H9 (cell line): Measurements from ENCODE around the gene CDK12. TPM values are rescaled to one million over a fixed set of nuclear protein-coding genes. Genes with fewer than 3 reads are reported as not detected.

ENCODE experiments used
- DNase-seq: peaks from one replicate; pipeline ENCODE4 v3.0.0-alpha.2; 2017
- H2AFZ ChIP-seq: one replicate; pipeline ENCODE4 v1.6.1; 2013; ENCODE audit warnings: mild to moderate bottlenecking, low read length, control low read depth, moderate library complexity
- H2AK5ac ChIP-seq: 2 replicates; pipeline ENCODE4 v1.6.1; 2013; ENCODE audit warnings: low read length, control low read depth, mixed read lengths; ENCODE audit not compliant: insufficient read length
- H2BK120ac ChIP-seq: one replicate; pipeline ENCODE4 v1.6.1; 2013; ENCODE audit warnings: low read depth, mild to moderate bottlenecking, low read length, control low read depth, inconsistent platforms; ENCODE audit not compliant: poor library complexity, severe bottlenecking
- H2BK12ac ChIP-seq: 2 replicates; pipeline ENCODE4 v1.6.1; 2013; ENCODE audit warnings: low read length, control low read depth, mixed read lengths, low read depth; ENCODE audit not compliant: insufficient read length
- H2BK15ac ChIP-seq: 2 replicates; pipeline ENCODE4 v1.6.1; 2013; ENCODE audit warnings: low read depth, low read length, control low read depth
- H2BK20ac ChIP-seq: one replicate; pipeline ENCODE4 v1.6.1; 2013; ENCODE audit warnings: low read depth, mild to moderate bottlenecking, low read length, control low read depth, inconsistent platforms; ENCODE audit not compliant: poor library complexity, severe bottlenecking
- H2BK5ac ChIP-seq: 2 replicates; pipeline ENCODE4 v1.6.1; 2013; ENCODE audit warnings: low read length, control low read depth, mixed read lengths; ENCODE audit not compliant: insufficient read length
- H3K14ac ChIP-seq: 2 replicates; pipeline ENCODE4 v1.6.1; 2013; ENCODE audit warnings: low read length, control low read depth; ENCODE audit not compliant: insufficient read depth
- H3K18ac ChIP-seq: 2 replicates; pipeline ENCODE4 v1.6.1; 2013; ENCODE audit warnings: low read depth, mild to moderate bottlenecking, mixed read lengths, low read length, control low read depth; ENCODE audit not compliant: insufficient read length
- H3K23ac ChIP-seq: 2 replicates; pipeline ENCODE4 v1.6.1; 2013; ENCODE audit warnings: low read length, control low read depth, mixed read lengths, low read depth; ENCODE audit not compliant: insufficient read length
- H3K23me2 ChIP-seq: 2 replicates; pipeline ENCODE4 v1.6.1; 2013; ENCODE audit warnings: low read depth, mild to moderate bottlenecking, mixed read lengths, low read length, control low read depth; ENCODE audit not compliant: insufficient read length, poor library complexity, severe bottlenecking
- H3K27ac ChIP-seq: 2 replicates; pipeline ENCODE4 v1.5.1; 2013; ENCODE audit warnings: low read length, control low read depth, mixed read lengths, low read depth; ENCODE audit not compliant: insufficient read length
- H3K27me3 ChIP-seq: 2 replicates; pipeline ENCODE4 v1.6.1; 2013; ENCODE audit warnings: low read length, control low read depth, inconsistent platforms; ENCODE audit not compliant: insufficient read depth
- H3K4ac ChIP-seq: 2 replicates; pipeline ENCODE4 v1.6.1; 2013; ENCODE audit warnings: low read depth, mild to moderate bottlenecking, control low read depth, inconsistent platforms, low read length, moderate library complexity
- H3K4me1 ChIP-seq: 2 replicates; pipeline ENCODE4 v1.6.1; 2013; ENCODE audit warnings: low read length, control low read depth, inconsistent platforms; ENCODE audit not compliant: insufficient read depth
- H3K4me2 ChIP-seq: 2 replicates; pipeline ENCODE4 v1.6.1; 2013; ENCODE audit warnings: low read length, control low read depth, mixed read lengths; ENCODE audit not compliant: insufficient read length, insufficient read depth
- H3K56ac ChIP-seq: 2 replicates; pipeline ENCODE4 v1.6.1; 2013; ENCODE audit warnings: low read depth, mild to moderate bottlenecking, mixed read lengths, low read length, control low read depth; ENCODE audit not compliant: insufficient read length
- H3K79me1 ChIP-seq: 2 replicates; pipeline ENCODE4 v1.6.1; 2013; ENCODE audit warnings: low read depth, mild to moderate bottlenecking, moderate library complexity, low read length, control low read depth, inconsistent platforms; ENCODE audit not compliant: insufficient read depth, poor library complexity, severe bottlenecking
- H3K79me2 ChIP-seq: 2 replicates; pipeline ENCODE4 v1.6.1; 2013; ENCODE audit warnings: low read length, control low read depth, inconsistent platforms; ENCODE audit not compliant: insufficient read depth
- H3K9ac ChIP-seq: 2 replicates; pipeline ENCODE4 v1.6.1; 2013; ENCODE audit warnings: low read length, control low read depth, mixed read lengths; ENCODE audit not compliant: insufficient read length; ENCODE audit errors: extremely low read depth
- H3K9me3 ChIP-seq: one replicate; pipeline ENCODE4 v1.6.1; 2013; ENCODE audit warnings: low read depth, low read length, inconsistent platforms; ENCODE audit not compliant: control insufficient read depth
- H3T11ph ChIP-seq: one replicate; pipeline ENCODE4 v1.6.1; 2013; ENCODE audit warnings: mild to moderate bottlenecking, low read length, control low read depth, inconsistent platforms
- H4K20me1 ChIP-seq: one replicate; pipeline ENCODE4 v1.6.1; 2013; ENCODE audit not compliant: control insufficient read depth, insufficient read length, insufficient read depth
- H4K5ac ChIP-seq: 2 replicates; pipeline ENCODE4 v1.6.1; 2013; ENCODE audit warnings: low read depth, mild to moderate bottlenecking, mixed read lengths, low read length, control low read depth; ENCODE audit not compliant: insufficient read length
- H4K8ac ChIP-seq: replicated peaks from 2 replicates; pipeline ENCODE4 v1.6.1; 2013; ENCODE audit warnings: low read length, control low read depth, mixed read lengths, low read depth; ENCODE audit not compliant: insufficient read length
- H4K91ac ChIP-seq: 2 replicates; pipeline ENCODE4 v1.6.1; 2013; ENCODE audit warnings: low read depth, mild to moderate bottlenecking, moderate library complexity, mixed read lengths, low read length, control low read depth; ENCODE audit not compliant: insufficient read length
- H3K27ac Mint-ChIP-seq, 3 experiments: 2 replicates in 2 of 3; 3 replicates in 1 of 3; pipeline ENCODE4 v1.8.0; 2020 to 2021; ENCODE audit warnings: mixed read lengths in 3 of 3, mild to moderate bottlenecking in 1 of 3, moderate library complexity in 1 of 3
- H3K27me3 Mint-ChIP-seq: 2 replicates; pipeline ENCODE4 v1.8.0; 2021; ENCODE audit warnings: low read depth, mild to moderate bottlenecking, moderate library complexity, mixed read lengths
- H3K36me3 Mint-ChIP-seq, 3 experiments: 2 replicates in 2 of 3; 3 replicates in 1 of 3; pipeline ENCODE4 v1.8.0; 2020 to 2021; ENCODE audit warnings: low read depth in 3 of 3, mixed read lengths in 3 of 3; ENCODE audit not compliant: insufficient read depth in 1 of 3
- H3K4me1 Mint-ChIP-seq, 2 experiments: 2 replicates each; pipeline ENCODE4 v1.8.0; 2020; ENCODE audit warnings: mixed read lengths in 2 of 2
- H3K4me3 Mint-ChIP-seq, 2 experiments: 2 replicates in 1 of 2; 3 replicates in 1 of 2; pipeline ENCODE4 v1.8.0; 2020 to 2021; ENCODE audit warnings: mild to moderate bottlenecking in 2 of 2, mixed read lengths in 2 of 2, moderate library complexity in 1 of 2
- H3K9me3 Mint-ChIP-seq, 2 experiments: 2 replicates in 1 of 2; 3 replicates in 1 of 2; pipeline ENCODE4 v1.8.0; 2020; ENCODE audit warnings: mild to moderate bottlenecking in 2 of 2, mixed read lengths in 2 of 2, moderate library complexity in 1 of 2
- CTCF ChIP-seq: fragments of 200-600 bp; sonication (generic); conservative IDR thresholded peaks from 3 replicates; pipeline ENCODE4 v1.8.0; 2021; ENCODE audit warnings: antibody characterized with exemption, mild to moderate bottlenecking
- WGBS: extraction: QIAGEN DNeasy Blood & Tissue Kit; methylation state at CpG from one replicate; pipeline ENCODE4 v1.1.7; 2013; ENCODE audit warnings: missing lambda C conversion rate, low lambda C conversion rate, mixed read lengths; ENCODE audit not compliant: insufficient read length; ENCODE audit errors: extremely low coverage; 5-methylcytosine and 5-hydroxymethylcytosine counted together
- total RNA-seq: library from RNA; stranded (reverse); gene quantifications from 2 replicates; pipeline ENCODE4 v1.2.1, GENCODE V29; 2021

CDK12 gene
- total RNA-seq, 1 experiment from 2014 or later = 87.6 TPM

DNA sequence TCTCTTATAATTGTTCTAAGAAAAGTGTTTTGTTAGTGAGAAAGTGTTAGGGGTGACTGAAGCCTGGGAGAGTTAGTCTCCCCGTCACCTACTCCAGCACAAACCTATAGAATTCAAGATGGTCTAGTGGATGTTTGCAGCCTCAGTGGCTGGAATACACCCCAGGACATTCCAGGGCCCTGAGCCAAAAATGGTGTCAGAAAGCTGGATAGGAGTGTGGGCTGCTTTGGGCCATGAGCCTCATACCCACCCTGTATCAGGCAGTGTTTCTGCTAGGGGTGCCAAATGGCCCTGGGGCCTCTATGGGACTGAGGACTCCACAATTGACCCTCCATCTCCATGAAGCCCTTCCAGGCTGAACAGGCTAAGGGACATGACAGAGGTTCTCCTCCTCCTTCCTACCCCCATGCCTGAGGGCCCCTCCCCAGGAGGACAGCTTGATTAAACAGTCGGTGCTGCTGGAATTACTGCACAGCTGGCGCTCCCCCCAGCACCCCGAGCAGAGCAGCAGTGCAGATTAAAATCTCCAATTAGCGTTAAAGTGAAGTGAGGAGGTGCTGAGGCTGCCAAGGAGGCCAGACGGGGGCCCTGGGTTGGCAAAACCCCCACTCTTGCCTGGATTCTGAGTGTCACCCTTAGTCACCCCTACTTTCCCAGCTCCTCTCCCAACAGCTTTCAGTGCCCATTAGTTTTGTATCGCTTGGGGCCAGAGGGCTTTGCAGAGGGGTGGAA, 87.4 kb downstream of the CDK12 start:
- Histone ChIP-seq H2AFZ (no peak overlapping the region), H4K20me1 (peaks cover 4% of the 10 kb centered on the region), H2BK20ac (no peak overlapping the region), H2BK15ac (no peak overlapping the region), H3K23ac (no peak overlapping the region), H3T11ph (no peak overlapping the region), H3K14ac (no peak overlapping the region), H3K27ac (no peak overlapping the region), H4K5ac (no peak overlapping the region), H3K4ac (no peak overlapping the region), H3K27me3 (no peaks in the 10 kb centered on the region), H3K79me1 (no peaks in the 10 kb centered on the region), H4K8ac (no peak overlapping the region), H2BK5ac (no peak overlapping the region), H2BK120ac (no peak overlapping the region), H3K9ac (no peak overlapping the region), H3K23me2 (no peaks in the 10 kb centered on the region), H3K9me3 (no peaks in the 10 kb centered on the region), H3K18ac (no peak overlapping the region), H2BK12ac (no peak overlapping the region), H4K91ac (no peak overlapping the region), H3K4me1 (no peaks in the 10 kb centered on the region), H2AK5ac (no peak overlapping the region), H3K79me2 (no peaks in the 10 kb centered on the region), H3K4me2 (no peak overlapping the region), H3K56ac (no peak overlapping the region)
- no peak for TF ChIP-seq CTCF
- Mint-ChIP-seq H3K36me3 (peaks cover 0 to 8% (median 0%) of the 10 kb centered on the region in 3 experiments; a peak in 3 of 7 replicates), H3K4me1 (no peaks in the 10 kb centered on the region), H3K4me3 (no peak overlapping the region), H3K27ac (no peak overlapping the region), H3K9me3 (no peaks in the 10 kb centered on the region), H3K27me3 (peaks cover 3% of the 10 kb centered on the region)
- DNase-seq = no peak
- no CpG with 5 or more reads among the region's 7 CpGs for WGBS
